Measurements from ENCODE around the gene TTC21B. TPM values are rescaled to one million over a fixed set of nuclear protein-coding genes. Genes with fewer than 3 reads are reported as not detected.
A peak's percentile ranks its signal among the peaks of the same experiment; 100 is the strongest.
"Not testable (repeated sequence)": the region's sequence is repeated elsewhere in the genome, so short reads cannot be mapped to it uniquely, and the experiment has no call there.

TTC21B gene
- total RNA-seq, 2 experiments from 2014 or later, result 16.5 to 17.1 TPM

DNA sequence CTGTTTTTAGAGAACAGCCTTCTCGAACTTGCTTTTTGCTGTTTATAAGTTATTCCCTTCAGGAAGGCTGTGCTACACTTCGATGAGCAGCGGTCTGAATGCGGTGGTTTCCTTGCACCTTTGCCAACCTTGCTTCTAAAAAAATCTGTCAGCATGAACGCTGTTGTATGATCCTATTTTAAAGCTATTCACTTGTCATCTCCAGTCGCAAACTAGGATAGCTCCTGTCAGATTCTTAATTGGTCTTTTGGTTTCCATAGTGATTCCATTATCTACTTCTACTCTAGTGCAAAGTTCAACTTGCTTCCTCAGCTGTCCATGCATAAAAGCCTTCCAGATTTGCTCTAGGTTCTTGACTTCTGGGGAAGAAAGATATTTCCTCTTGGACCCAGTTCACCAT lies 83.2 kb downstream of the TTC21B start:
- POLR2A ChIA-PET, result interaction anchor here (1.6 kb wide), 1 partner anchor 76 kb away, joined by 4 read pairs; the partner anchor contains the start of gene GALNT3

GRCh38 chr2:165868211-165868610 lies 85.4 kb downstream of the TTC21B start:
- ChIA-PET CTCF (no interaction called here), POLR2A (no interaction called here)
- no peak overlapping the region for H3K4me3 Mint-ChIP-seq
- H3K9me3 Mint-ChIP-seq, result no peaks in the 10 kb centered on the region
- H3K36me3 Mint-ChIP-seq (ENCODE audit: low read depth), result no peaks in the 10 kb centered on the region
- H3K4me1 Mint-ChIP-seq, result no peaks in the 10 kb centered on the region
- H3K27me3 Mint-ChIP-seq, result no peaks in the 10 kb centered on the region
- no peak overlapping the region for H3K27ac Mint-ChIP-seq
- DNase-seq, result no peak

More for the DNA sequence above, 83.2 kb downstream of the TTC21B start:
- no peak overlapping the region for H3K27ac Mint-ChIP-seq
- peaks cover 4% of the 10 kb centered on the region for H3K4me1 Mint-ChIP-seq
- H3K27me3 Mint-ChIP-seq, result no peaks in the 10 kb centered on the region
- H3K36me3 Mint-ChIP-seq (ENCODE audit: low read depth), result no peaks in the 10 kb centered on the region
- no peak overlapping the region for H3K4me3 Mint-ChIP-seq
- CTCF ChIA-PET, result interaction anchor here (0.7 kb wide), 1 partner anchor 469 kb away, joined by 3 read pairs; no protein-coding TSS in a partner anchor
- DNase-seq, result no peak
- H3K9me3 Mint-ChIP-seq, result no peaks in the 10 kb centered on the region

GRCh38 chr2:165864296-165864695 lies 89.3 kb downstream of the TTC21B start:
- Mint-ChIP-seq H3K4me1 (no peaks in the 10 kb centered on the region), H3K27ac (no peak overlapping the region), H3K4me3 (no peak overlapping the region), H3K9me3 (peaks cover 5% of the 10 kb centered on the region), H3K36me3 (ENCODE audit: low read depth) (peaks cover 3% of the 10 kb centered on the region), H3K27me3 (no peaks in the 10 kb centered on the region)
- CTCF ChIA-PET, result interaction anchor here (2.1 kb wide), 1 partner anchor 10 kb away, joined by 10 read pairs; no protein-coding TSS in a partner anchor
- POLR2A ChIA-PET, result no interaction called here
- no peak for DNase-seq

DNA sequence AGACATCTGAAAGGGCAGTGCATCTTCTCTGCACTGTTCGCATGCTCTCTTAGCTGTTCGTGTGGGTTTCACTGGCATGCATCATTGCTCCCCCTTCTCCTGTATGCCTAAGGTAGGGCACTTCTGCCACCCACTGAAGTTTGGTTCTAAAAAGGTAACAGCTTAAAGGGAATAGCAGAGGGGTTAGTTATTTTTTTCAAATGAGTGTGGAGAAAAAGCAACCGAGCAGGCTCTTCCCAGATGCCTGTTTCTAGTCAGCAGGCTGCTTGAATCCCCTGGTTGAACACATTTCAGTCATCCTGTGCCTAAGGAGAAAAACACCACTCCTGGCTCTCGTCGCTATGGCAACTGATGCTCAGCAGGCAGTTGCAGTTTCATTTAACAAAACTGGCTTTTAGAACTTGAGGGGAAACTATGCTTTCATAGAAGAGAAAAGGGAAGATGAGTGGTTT lies 89.7 kb downstream of the TTC21B start:
- DNase-seq, result peak; percentile 19
- H3K4me1 Mint-ChIP-seq, result no peaks in the 10 kb centered on the region
- H3K27ac Mint-ChIP-seq, result no peak overlapping the region
- no peaks in the 10 kb centered on the region for H3K27me3 Mint-ChIP-seq
- H3K4me3 Mint-ChIP-seq, result no peak overlapping the region
- peaks cover 3% of the 10 kb centered on the region for H3K36me3 Mint-ChIP-seq (ENCODE audit: low read depth)
- ChIA-PET CTCF (interaction anchor here (2.1 kb wide), 1 partner anchor 11 kb away, joined by 10 read pairs; no protein-coding TSS in a partner anchor), POLR2A (no interaction called here)
- peaks cover 5% of the 10 kb centered on the region for H3K9me3 Mint-ChIP-seq

GRCh38 chr2:165861083-165861482 lies 92.5 kb downstream of the TTC21B start:
- POLR2A ChIA-PET; H3K36me3 Mint-ChIP-seq (ENCODE audit: low read depth); DNase-seq; H3K9me3 Mint-ChIP-seq; H3K4me1 Mint-ChIP-seq; H3K27ac Mint-ChIP-seq; H3K27me3 Mint-ChIP-seq; H3K4me3 Mint-ChIP-seq; CTCF ChIA-PET: not testable (repeated sequence)

- H3K27me3 Mint-ChIP-seq; H3K4me3 Mint-ChIP-seq; H3K9me3 Mint-ChIP-seq; H3K4me1 Mint-ChIP-seq; POLR2A ChIA-PET; CTCF ChIA-PET; DNase-seq; H3K27ac Mint-ChIP-seq; H3K36me3 Mint-ChIP-seq (ENCODE audit: low read depth): not testable (repeated sequence)
These were observed 93.9 kb downstream of the TTC21B start for GRCh38 chr2:165859723-165860122.

GRCh38 chr2:165857876-165858275 lies 95.7 kb downstream of the TTC21B start:
- DNase-seq, result no peak
- Mint-ChIP-seq H3K9me3 (peaks cover 23% of the 10 kb centered on the region), H3K27me3 (no peaks in the 10 kb centered on the region), H3K4me1 (no peaks in the 10 kb centered on the region), H3K36me3 (ENCODE audit: low read depth) (peaks cover 10% of the 10 kb centered on the region), H3K27ac (no peak overlapping the region), H3K4me3 (no peak overlapping the region)
- ChIA-PET POLR2A (no interaction called here), CTCF (interaction anchor here (1.5 kb wide), 1 partner anchor 16 kb away, joined by 3 read pairs; no protein-coding TSS in a partner anchor)

DNA sequence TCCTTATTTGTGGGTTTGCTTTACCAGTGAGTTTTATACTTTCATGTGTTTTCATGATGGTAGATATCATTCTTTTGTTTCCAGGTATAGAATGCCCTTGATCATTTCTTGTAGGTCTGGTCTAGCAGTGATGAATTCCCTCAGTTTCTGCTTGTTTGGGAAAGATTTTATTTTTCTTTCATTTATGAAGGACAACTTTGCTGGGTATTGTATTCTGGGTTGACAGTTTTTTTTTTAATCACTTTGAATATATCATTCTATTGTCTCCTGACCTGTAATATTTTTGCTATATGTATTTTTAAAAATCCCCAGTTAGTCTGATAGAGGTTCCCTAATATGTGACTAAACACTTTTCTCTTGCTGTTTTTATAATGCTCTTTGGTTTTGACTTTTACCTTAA lies 101.2 kb downstream of the TTC21B start:
- Mint-ChIP-seq H3K4me1 (no peaks in the 10 kb centered on the region), H3K9me3 (peaks cover 28% of the 10 kb centered on the region), H3K36me3 (ENCODE audit: low read depth) (peaks cover 6% of the 10 kb centered on the region), H3K27ac (no peak overlapping the region), H3K27me3 (peaks cover 6% of the 10 kb centered on the region), H3K4me3 (no peak overlapping the region)
- ChIA-PET POLR2A (no interaction called here), CTCF (no interaction called here)
- DNase-seq, result no peak

DNA sequence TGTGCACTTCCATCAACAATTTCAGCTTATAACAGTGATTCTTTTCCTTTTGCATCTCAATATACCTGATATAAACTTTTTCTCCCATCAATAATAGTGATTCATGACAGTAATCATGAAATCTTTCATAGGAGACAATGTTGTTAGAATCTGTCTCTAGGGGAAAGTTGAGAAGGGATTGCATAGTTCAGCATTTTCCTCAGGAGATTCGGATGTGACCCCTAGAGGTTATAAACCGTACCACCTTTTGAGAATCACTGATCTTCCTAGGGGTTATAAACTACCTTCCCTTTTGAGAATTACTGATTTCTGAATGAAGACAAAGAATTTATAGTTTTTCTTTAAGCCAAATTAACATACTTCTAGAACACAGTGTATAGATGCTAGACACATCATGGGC lies 106.6 kb downstream of the TTC21B start:
- H3K4me1 Mint-ChIP-seq, result no peaks in the 10 kb centered on the region
- ChIA-PET POLR2A (no interaction called here), CTCF (no interaction called here)
- no peaks in the 10 kb centered on the region for H3K36me3 Mint-ChIP-seq (ENCODE audit: low read depth)
- peaks cover 2% of the 10 kb centered on the region for H3K9me3 Mint-ChIP-seq
- no peak overlapping the region for H3K4me3 Mint-ChIP-seq
- no peak for DNase-seq
- peaks cover 6% of the 10 kb centered on the region for H3K27me3 Mint-ChIP-seq
- H3K27ac Mint-ChIP-seq, result no peak overlapping the region

DNA sequence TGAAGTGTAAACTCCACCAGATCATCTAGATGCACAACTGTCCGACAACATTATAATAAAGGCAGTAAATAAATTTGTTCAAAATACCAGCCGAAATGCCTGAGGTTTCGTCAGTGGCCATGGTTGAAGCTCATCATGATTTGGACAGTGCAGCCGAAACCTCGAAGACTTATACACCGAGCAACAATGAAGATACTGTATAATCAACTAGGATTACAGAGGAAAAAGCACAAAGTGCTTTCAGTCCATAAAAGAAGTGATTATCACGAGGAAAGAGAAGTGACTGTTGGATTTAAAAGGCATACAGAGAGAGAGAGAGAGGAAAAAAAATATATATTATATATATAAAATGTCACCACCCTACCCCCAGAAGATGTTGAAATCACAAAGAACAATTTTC lies 107.5 kb downstream of the TTC21B start:
- DNase-seq, result no peak
- no peak overlapping the region for H3K27ac Mint-ChIP-seq
- no peaks in the 10 kb centered on the region for H3K4me1 Mint-ChIP-seq
- ChIA-PET POLR2A (no interaction called here), CTCF (no interaction called here)
- H3K9me3 Mint-ChIP-seq, result no peaks in the 10 kb centered on the region
- H3K4me3 Mint-ChIP-seq, result no peak overlapping the region
- H3K27me3 Mint-ChIP-seq, result peaks cover 5% of the 10 kb centered on the region
- no peaks in the 10 kb centered on the region for H3K36me3 Mint-ChIP-seq (ENCODE audit: low read depth)

DNA sequence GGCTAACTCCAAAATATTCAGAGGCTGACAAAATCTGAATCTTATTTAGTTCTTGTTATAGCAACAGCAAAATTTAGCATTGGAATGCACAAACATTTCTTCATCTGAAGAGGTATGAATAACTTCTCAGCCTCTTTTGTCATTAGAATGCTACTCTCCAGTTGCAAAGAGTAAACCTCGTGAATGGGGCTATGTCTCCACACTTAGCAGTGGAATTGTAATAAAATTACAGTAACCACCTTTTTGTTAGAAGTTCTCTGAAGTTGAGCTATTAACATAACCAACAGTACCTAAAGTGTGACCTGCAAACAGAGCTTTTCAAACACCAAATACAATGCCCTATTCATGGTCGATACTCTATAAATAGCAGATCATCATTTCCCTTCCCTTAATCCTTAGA lies 109.4 kb downstream of the TTC21B start:
- H3K4me3 Mint-ChIP-seq, result no peak overlapping the region
- DNase-seq, result no peak
- no peaks in the 10 kb centered on the region for H3K36me3 Mint-ChIP-seq (ENCODE audit: low read depth)
- no peaks in the 10 kb centered on the region for H3K9me3 Mint-ChIP-seq
- CTCF ChIA-PET, result no interaction called here
- H3K4me1 Mint-ChIP-seq, result no peaks in the 10 kb centered on the region
- H3K27me3 Mint-ChIP-seq, result no peaks in the 10 kb centered on the region
- H3K27ac Mint-ChIP-seq, result no peak overlapping the region
- POLR2A ChIA-PET, result no interaction called here

GRCh38 chr2:165843351-165843750 lies 110.2 kb downstream of the TTC21B start:
- H3K9me3 Mint-ChIP-seq, result no peaks in the 10 kb centered on the region
- POLR2A ChIA-PET, result no interaction called here
- H3K36me3 Mint-ChIP-seq (ENCODE audit: low read depth), result no peaks in the 10 kb centered on the region
- no peak for DNase-seq
- CTCF ChIA-PET, result no interaction called here
- no peaks in the 10 kb centered on the region for H3K27me3 Mint-ChIP-seq
- no peak overlapping the region for H3K27ac Mint-ChIP-seq
- no peaks in the 10 kb centered on the region for H3K4me1 Mint-ChIP-seq
- H3K4me3 Mint-ChIP-seq, result no peak overlapping the region

DNA sequence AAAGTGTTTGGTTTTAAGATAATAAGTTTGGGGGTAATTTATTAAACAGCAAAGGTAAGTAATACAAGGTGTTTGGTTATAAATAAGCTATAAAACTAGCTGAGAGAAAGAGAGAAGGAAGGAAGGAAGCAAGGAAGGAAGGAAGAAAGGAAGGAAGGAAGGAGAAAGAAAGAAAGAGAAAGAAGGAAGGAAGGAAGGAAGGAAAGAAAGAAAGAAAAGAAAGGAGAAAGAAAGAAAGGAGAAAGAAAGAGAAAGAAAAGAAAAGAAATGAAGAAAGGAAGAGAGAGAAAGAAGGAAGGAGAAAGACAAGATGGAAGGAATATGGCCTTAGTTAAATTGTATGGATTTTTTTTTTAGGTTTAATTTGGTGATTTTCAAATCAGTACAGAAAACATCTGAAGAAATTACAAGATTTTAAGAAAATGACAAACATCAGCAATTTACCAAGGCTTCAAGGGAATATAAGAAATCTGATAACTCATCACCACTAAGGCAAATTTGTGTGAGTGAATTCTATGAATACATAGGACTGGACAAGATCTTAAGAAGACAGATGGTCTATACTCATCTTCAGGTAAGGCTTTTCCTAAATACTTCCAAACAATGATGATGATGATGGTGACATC lies 113.1 kb downstream of the TTC21B start:
- no peak for DNase-seq
- H3K27ac Mint-ChIP-seq, result no peak overlapping the region
- H3K4me3 Mint-ChIP-seq, result no peak overlapping the region
- ChIA-PET CTCF (no interaction called here), POLR2A (no interaction called here)
- no peaks in the 10 kb centered on the region for H3K27me3 Mint-ChIP-seq
- no peaks in the 10 kb centered on the region for H3K36me3 Mint-ChIP-seq (ENCODE audit: low read depth)
- H3K9me3 Mint-ChIP-seq, result no peaks in the 10 kb centered on the region
- no peaks in the 10 kb centered on the region for H3K4me1 Mint-ChIP-seq

- no peaks in the 10 kb centered on the region for H3K36me3 Mint-ChIP-seq (ENCODE audit: low read depth)
- H3K27ac Mint-ChIP-seq, result no peak overlapping the region
- no peaks in the 10 kb centered on the region for H3K9me3 Mint-ChIP-seq
- no peaks in the 10 kb centered on the region for H3K4me1 Mint-ChIP-seq
- POLR2A ChIA-PET, result no interaction called here
- H3K4me3 Mint-ChIP-seq, result no peak overlapping the region
- CTCF ChIA-PET, result no interaction called here
- DNase-seq, result no peak
- no peaks in the 10 kb centered on the region for H3K27me3 Mint-ChIP-seq
These were observed 114.0 kb downstream of the TTC21B start for GRCh38 chr2:165839610-165840009.
